Measurements from ENCODE around the gene ASB18. TPM values are rescaled to one million over a fixed set of nuclear protein-coding genes. Genes with fewer than 3 reads are reported as not detected.

Gene ASB18
- total RNA-seq, 1 donor from 2014 or later = not detected

GRCh38 chr2:236239276-236240065 is 24.7 kb downstream of the ASB18 start:
- peaks cover 1% of the 10 kb centered on the region for H3K9me3 Mint-ChIP-seq (ENCODE audit: unreplicated experiment)
- peaks cover 22% of the 10 kb centered on the region for H3K27me3 Mint-ChIP-seq (ENCODE audit: unreplicated experiment)
- no peak overlapping the region for H3K4me3 Mint-ChIP-seq (ENCODE audit: unreplicated experiment)
- no peaks in the 10 kb centered on the region for H3K36me3 Mint-ChIP-seq (ENCODE audit: low read depth, unreplicated experiment)
- no peak overlapping the region for H3K27ac Mint-ChIP-seq (ENCODE audit: unreplicated experiment)
- H3K4me1 Mint-ChIP-seq (ENCODE audit: unreplicated experiment) = peaks cover 3% of the 10 kb centered on the region
- no peak for TF ChIP-seq CTCF (IDR thresholded peaks at IDR 0.05; ENCODE audit: unreplicated experiment)
- no peak for DNase-seq (ENCODE audit: low spot score)

GRCh38 chr2:236238751-236239150 is 25.5 kb downstream of the ASB18 start:
- TF ChIP-seq CTCF (IDR thresholded peaks at IDR 0.05; ENCODE audit: unreplicated experiment) = no peak
- no peak overlapping the region for H3K27ac Mint-ChIP-seq (ENCODE audit: unreplicated experiment)
- peaks cover 21% of the 10 kb centered on the region for H3K27me3 Mint-ChIP-seq (ENCODE audit: unreplicated experiment)
- no peaks in the 10 kb centered on the region for H3K36me3 Mint-ChIP-seq (ENCODE audit: low read depth, unreplicated experiment)
- DNase-seq (ENCODE audit: low spot score) = no peak
- H3K4me1 Mint-ChIP-seq (ENCODE audit: unreplicated experiment) = peaks cover 3% of the 10 kb centered on the region
- peaks cover 4% of the 10 kb centered on the region for H3K9me3 Mint-ChIP-seq (ENCODE audit: unreplicated experiment)
- H3K4me3 Mint-ChIP-seq (ENCODE audit: unreplicated experiment) = no peak overlapping the region

- Mint-ChIP-seq H3K36me3 (ENCODE audit: low read depth, unreplicated experiment) (no peaks in the 10 kb centered on the region), H3K4me3 (ENCODE audit: unreplicated experiment) (peak overlapping the region; percentile 72), H3K27me3 (ENCODE audit: unreplicated experiment) (peaks cover 19% of the 10 kb centered on the region), H3K9me3 (ENCODE audit: unreplicated experiment) (peaks cover 4% of the 10 kb centered on the region), H3K27ac (ENCODE audit: unreplicated experiment) (no peak overlapping the region), H3K4me1 (ENCODE audit: unreplicated experiment) (peaks cover 3% of the 10 kb centered on the region)
- DNase-seq (ENCODE audit: low spot score) = peak; percentile 41
- no peak for TF ChIP-seq CTCF (IDR thresholded peaks at IDR 0.05; ENCODE audit: unreplicated experiment)
Observed at GRCh38 chr2:236237468-236238190, 26.6 kb downstream of the ASB18 start.

GRCh38 chr2:236236559-236237452 is 27.4 kb downstream of the ASB18 start:
- Mint-ChIP-seq H3K36me3 (ENCODE audit: low read depth, unreplicated experiment) (no peaks in the 10 kb centered on the region), H3K27me3 (ENCODE audit: unreplicated experiment) (peaks cover 19% of the 10 kb centered on the region), H3K4me3 (ENCODE audit: unreplicated experiment) (peak overlapping the region; percentile 86), H3K9me3 (ENCODE audit: unreplicated experiment) (peaks cover 4% of the 10 kb centered on the region), H3K27ac (ENCODE audit: unreplicated experiment) (no peak overlapping the region), H3K4me1 (ENCODE audit: unreplicated experiment) (peaks cover 3% of the 10 kb centered on the region)
- TF ChIP-seq CTCF (IDR thresholded peaks at IDR 0.05; ENCODE audit: unreplicated experiment) = no peak
- DNase-seq (ENCODE audit: low spot score) = no peak

All from endothelial cell (in vitro differentiated cells).